NCI-H345 treated with DMSO at 0.1 percent for 48 hours (cell line): ENCODE data around the gene TTC7B.

Experiments
- DNase-seq: peaks from one replicate; lab custom pipeline; 2025; ENCODE audit not compliant: unreplicated experiment; lab: John Stamatoyannopoulos, UW

The TTC7B gene

GRCh38 chr14:90567991-90568390, 248.2 kb downstream of the TTC7B start:
- no peak for DNase-seq

DNA sequence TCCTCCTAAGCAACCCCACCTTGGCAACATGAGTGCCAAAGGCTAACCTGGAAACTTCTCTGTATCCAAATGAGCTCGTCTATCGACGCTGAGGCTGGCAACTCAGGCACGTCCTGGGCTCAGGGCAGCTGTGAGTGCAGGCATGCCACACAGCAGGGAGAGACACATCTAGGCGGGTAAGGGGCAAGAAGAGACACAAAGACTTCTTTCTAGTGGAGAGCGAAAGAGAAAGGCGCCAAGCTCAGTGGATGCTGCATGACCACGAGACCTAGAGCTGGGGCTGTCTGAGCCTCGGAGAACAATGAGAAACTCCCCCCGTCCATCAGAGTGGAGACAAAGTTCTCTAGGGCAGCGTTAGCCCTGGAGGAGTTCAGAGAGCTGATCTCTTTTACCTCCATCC, 249.0 kb downstream of the TTC7B start:
- no peak for DNase-seq

DNA sequence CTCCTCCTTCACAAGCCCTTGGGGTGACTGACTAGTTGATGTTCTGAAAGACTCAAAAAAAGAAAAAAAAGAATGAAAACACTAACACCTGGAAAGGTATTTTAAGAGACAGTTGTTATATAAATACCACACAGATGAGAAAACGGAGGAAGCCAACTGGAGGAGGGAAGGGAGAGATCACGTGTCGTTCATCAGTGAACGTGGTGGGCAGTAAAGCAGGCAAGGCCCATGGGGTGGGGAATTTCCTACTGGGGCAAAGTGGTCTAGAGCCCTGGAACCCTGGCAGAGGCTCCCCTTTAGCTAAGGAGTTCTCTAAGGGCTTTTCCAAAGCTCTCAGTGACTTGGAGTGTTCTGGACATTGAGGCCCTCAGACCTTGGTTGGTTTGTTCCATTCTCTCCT, 249.7 kb downstream of the TTC7B start:
- DNase-seq = no peak

DNA sequence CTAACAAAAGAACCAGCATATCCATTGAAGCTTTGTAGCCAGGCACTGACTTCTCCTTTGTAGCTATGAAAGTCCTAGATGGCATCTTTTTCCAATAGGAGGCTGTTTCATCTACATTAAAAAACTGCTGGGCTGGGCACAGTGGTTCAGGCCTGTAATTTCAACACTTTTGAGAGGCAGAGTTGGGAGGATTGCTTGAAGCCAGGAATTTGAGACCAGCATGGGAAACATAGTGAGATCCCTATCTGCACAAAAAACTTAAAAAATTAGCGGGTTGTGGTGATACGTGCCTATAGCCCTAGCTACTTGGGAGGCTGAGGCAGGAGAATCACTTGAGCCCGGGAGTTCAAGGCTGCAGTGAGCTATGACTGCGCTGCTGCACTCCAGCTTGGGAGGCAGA, 251.7 kb downstream of the TTC7B start:
- no peak for DNase-seq

DNA sequence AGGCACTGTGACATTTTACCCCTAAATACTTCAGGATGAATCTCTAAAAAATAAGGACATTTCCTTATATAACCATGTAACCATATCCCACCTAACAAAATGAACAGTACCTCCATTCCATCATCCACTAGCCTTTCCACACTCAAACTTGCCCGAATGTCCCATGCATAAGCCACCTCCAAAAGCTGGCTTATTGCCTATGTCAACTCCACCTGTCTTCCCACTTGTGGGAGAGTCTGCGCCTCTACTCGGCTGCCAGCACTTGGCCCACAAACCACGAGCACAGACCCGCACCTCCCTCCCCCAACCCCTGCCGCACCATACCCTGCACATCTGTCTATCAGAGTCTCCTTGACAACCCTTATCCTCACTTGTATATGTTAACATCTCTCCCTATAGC, 253.6 kb downstream of the TTC7B start:
- DNase-seq = no peak

- DNase-seq = no peak
Observed at GRCh38 chr14:90561920-90562319, 254.3 kb downstream of the TTC7B start.

DNA sequence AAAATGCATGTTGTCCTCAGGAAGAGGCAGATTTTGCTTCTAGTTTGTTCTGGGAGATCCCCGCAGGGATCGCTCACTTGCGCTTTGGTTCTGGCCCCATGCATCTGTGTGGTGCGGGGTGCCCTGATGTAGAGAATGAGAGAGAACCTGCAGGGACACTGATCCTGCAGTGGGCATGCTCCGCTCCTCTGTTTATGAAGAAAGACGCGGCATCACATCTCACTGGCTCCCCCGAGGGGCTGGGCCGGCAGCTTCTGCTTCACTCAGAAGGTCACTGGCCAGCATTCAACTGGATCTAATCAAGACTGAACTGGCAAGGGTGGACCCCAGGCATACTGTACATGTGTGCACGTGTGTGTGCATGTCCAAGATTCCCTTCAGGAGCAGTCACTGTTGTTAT, 255.2 kb downstream of the TTC7B start:
- no peak for DNase-seq

DNA sequence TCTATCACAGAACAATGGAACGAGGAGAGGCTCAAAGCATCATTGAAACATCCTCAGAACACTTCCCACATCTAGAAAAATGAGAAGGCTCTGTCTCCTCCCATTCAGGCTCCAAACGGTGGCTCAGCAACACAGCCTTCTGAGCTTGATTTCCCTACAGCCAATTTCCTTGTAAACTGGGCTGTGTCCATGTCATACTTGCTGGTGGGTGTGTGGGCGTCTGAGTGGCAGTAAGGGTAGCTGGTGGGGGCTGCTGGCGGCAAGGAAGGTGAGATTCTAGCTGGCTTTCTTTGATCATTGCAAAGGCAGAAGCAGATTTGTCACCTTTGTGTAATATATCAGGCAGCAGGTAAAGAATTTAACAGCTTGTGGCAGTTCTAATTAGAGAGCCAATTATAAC, 255.7 kb downstream of the TTC7B start:
- no peak for DNase-seq

- no peak for DNase-seq
Observed at GRCh38 chr14:90559811-90560492, 256.3 kb downstream of the TTC7B start.

DNA sequence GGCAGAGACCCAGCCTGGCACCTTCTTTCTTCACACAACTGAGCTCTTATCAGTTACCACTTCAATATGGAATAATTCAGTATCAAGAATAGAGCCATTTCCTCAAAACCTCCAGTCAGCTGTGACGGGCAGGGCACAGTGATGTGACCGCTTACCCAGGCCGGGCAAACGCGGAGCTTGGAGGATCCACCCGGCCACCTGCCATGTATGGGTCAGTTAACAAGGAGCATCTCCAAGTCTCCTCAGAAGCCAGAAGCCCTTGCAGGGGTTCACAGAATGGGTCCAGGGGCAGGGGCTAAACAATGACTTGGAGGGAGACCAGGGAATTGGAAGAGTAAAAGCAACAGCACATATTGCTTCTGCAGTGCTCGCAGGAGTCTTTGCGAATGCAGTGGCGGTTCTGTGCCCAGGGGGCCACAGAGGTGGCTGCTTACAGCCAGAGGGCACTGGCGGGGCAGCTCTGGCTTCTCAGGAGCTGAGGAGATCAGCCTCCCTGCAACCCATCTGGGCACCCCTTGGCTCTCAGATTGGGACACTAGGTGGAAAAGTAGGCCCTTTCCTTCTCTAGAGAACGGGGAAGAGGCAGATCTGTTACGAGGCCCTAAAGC, 257.1 kb downstream of the TTC7B start:
- no peak for DNase-seq

DNA sequence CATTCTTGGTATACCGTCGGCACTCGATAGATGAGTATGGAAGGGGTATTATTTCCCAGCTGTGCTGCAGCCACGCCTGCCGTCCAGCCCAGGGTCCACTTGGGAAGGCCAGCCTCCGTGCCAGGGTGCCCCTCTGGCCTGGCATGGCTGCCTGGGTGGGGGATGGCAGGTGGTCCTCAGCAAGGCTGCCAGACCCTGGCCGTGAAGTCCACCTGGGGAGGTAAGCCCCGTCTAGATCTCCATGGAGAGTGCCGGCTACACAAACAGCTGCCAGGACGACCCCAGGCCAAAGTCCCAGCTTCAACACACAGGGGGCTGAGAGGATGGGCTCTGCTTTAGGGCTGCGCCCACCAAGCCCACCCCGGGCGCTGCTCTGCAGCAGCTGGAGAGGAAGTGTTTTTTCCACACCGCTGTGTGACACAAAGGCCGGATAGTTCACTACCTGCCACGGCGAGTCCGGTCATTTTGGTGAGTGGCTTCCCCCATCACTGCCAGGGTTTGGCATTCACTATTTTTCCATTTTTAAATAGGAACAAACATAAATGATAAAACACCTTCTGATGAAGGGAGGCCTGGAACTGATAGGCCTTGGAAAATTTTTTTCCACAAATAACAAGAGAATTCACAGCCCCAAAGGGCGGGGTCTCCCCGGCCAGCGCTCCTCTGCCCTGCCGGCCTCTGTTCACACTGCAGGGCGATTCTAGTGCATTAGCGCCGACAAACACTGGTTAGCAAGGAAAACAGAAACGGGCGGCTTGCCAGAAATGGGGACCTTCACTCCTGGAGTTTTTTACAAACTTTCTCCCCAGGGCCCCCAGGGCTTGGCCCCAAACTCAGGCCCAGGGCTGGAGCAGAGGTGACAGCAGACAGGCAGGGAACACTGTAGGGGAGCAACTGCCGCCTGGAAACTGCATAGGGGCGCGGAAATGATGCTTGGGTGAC, 257.9 kb downstream of the TTC7B start:
- no peak for DNase-seq

- DNase-seq = no peak
Observed at GRCh38 chr14:90557516-90557915, 258.7 kb downstream of the TTC7B start.

DNA sequence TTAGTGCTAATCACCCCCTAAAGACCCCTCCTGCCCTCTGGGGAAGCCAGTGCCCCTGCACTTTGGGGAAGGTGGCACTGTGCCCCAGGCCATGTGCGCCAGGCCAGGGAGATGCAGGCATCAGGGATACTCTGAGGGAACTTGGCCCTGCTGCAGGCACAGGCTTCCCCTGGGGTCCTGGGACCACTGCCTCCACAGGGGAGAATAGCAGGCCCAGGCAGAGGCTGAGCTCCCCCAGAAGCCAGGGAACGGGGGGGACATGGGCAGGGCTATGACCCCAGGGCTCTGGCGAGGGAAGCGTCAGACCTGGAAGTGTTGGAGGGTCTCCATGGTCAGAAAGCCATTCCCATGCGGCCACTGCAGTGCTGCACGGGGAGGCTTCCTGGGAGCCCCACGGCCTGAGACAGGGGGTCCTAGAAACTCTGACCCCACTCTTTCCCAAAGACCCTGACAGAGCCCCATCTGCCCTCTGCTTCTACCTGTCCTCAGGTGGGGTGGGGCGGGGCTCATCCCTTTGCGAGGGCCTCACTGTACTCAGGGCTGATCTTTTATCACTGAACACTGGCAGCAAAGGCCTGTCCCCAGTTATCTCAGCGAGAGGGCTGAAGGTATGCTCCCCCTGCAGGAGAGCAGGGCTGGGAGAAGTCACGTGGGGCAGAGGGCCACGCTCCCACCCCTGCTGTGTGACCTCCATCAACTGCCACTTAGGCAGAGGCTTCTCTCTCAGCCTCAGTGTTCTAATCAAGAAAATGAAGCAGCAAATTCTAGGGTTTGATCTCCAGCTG, 259.4 kb downstream of the TTC7B start:
- no peak for DNase-seq

GRCh38 chr14:90556012-90556477, 260.2 kb downstream of the TTC7B start:
- DNase-seq = no peak

- DNase-seq = no peak
Observed at GRCh38 chr14:90555126-90556011, 260.9 kb downstream of the TTC7B start.

DNA sequence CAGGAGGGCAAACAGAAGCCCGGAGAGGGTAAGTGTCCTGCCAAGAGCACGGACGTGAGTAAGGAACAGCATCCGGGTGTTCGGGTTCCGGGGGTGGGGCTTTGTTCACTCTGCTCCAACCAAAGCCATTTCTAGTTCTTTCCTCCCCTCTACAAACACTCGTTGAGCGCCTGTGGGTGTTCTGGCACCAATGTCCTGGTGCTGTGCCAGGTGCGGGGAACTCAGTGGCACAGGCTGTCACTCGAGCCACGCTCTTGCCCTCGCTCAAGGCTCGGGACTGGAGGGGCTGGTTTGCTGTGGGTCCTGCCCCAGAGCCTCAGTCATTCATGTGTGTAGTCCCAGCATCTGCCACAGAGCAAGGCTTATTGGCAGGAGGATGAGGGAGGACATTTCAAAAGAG, 261.9 kb downstream of the TTC7B start:
- no peak for DNase-seq

GRCh38 chr14:90553921-90554336, 262.3 kb downstream of the TTC7B start:
- no peak for DNase-seq

- no peak for DNase-seq
Observed at GRCh38 chr14:90553298-90553920, 262.8 kb downstream of the TTC7B start.

GRCh38 chr14:90552465-90553297, 263.5 kb downstream of the TTC7B start:
- DNase-seq = no peak
